Endothelial cell (in vitro differentiated cells): ENCODE measurements around the gene VPS33B. TPM values are rescaled to one million over a fixed set of nuclear protein-coding genes. Genes with fewer than 3 reads are reported as not detected.

Experiments used
- DNase-seq: peaks from one replicate; pipeline ENCODE4 v3.0.0; 2021; ENCODE audit warnings: low spot score
- H3K27ac Mint-ChIP-seq: one replicate; pipeline ENCODE4 v1.8.0; 2021; ENCODE audit warnings: mixed read lengths, inconsistent platforms; ENCODE audit not compliant: unreplicated experiment
- H3K27me3 Mint-ChIP-seq: one replicate; pipeline ENCODE4 v1.8.0; 2021; ENCODE audit warnings: mild to moderate bottlenecking, moderate library complexity, mixed read lengths, inconsistent platforms; ENCODE audit not compliant: unreplicated experiment
- H3K36me3 Mint-ChIP-seq: one replicate; pipeline ENCODE4 v1.8.0; 2021; ENCODE audit warnings: mild to moderate bottlenecking, low read depth, mixed read lengths, inconsistent platforms; ENCODE audit not compliant: unreplicated experiment
- H3K4me1 Mint-ChIP-seq: one replicate; pipeline ENCODE4 v1.8.0; 2021; ENCODE audit warnings: mild to moderate bottlenecking, mixed read lengths, inconsistent platforms; ENCODE audit not compliant: unreplicated experiment
- H3K4me3 Mint-ChIP-seq: one replicate; pipeline ENCODE4 v1.8.0; 2021; ENCODE audit warnings: mild to moderate bottlenecking, mixed read lengths, inconsistent platforms; ENCODE audit not compliant: unreplicated experiment
- H3K9me3 Mint-ChIP-seq: one replicate; pipeline ENCODE4 v1.8.0; 2021; ENCODE audit warnings: mixed read lengths, inconsistent platforms; ENCODE audit not compliant: unreplicated experiment
- total RNA-seq: library from RNA; stranded (reverse); fragmentation: NEBNext Ultra II Directional; extraction: Animal tissue kit (Norgen Biotek cat#: 25700); gene quantifications from one replicate; pipeline ENCODE4 v1.2.1, GENCODE V29; 2021; ENCODE audit not compliant: unreplicated experiment
- TF ChIP-seq, protein P1 (sequence below): fragments of 200-600 bp; sonication (generic); IDR thresholded peaks from one replicate; pipeline ENCODE4 v1.5.0; 2021; ENCODE audit warnings: antibody characterized with exemption; ENCODE audit not compliant: unreplicated experiment

Gene VPS33B
- total RNA-seq, 1 donor from 2014 or later, result 16.0 TPM

DNA sequence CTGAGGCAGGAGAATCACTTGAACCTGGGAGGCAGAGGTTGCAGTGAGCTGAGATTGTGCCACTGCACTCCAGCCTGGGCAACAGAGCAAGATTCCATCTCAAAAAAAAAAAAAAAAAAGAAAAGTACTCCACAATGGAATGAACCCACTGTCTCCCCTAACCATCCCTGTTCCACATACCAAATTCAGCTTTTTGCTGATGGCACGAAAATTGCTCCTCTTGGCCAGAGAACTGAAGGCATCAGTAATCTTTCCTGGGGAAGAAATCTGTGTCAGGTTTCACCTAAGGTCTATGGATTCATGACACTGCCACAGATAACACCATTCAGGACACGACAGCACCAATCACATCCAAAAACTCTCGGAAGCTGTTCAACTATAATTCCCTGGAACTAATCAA lies 21.2 kb downstream of the VPS33B start:
- H3K9me3 Mint-ChIP-seq, result no peaks in the 10 kb centered on the region
- no peak overlapping the region for H3K4me3 Mint-ChIP-seq
- TF ChIP-seq, protein P1, sequence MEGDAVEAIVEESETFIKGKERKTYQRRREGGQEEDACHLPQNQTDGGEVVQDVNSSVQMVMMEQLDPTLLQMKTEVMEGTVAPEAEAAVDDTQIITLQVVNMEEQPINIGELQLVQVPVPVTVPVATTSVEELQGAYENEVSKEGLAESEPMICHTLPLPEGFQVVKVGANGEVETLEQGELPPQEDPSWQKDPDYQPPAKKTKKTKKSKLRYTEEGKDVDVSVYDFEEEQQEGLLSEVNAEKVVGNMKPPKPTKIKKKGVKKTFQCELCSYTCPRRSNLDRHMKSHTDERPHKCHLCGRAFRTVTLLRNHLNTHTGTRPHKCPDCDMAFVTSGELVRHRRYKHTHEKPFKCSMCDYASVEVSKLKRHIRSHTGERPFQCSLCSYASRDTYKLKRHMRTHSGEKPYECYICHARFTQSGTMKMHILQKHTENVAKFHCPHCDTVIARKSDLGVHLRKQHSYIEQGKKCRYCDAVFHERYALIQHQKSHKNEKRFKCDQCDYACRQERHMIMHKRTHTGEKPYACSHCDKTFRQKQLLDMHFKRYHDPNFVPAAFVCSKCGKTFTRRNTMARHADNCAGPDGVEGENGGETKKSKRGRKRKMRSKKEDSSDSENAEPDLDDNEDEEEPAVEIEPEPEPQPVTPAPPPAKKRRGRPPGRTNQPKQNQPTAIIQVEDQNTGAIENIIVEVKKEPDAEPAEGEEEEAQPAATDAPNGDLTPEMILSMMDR, result no peak
- H3K4me1 Mint-ChIP-seq, result no peaks in the 10 kb centered on the region
- DNase-seq, result no peak
- H3K36me3 Mint-ChIP-seq, result peaks cover 41% of the 10 kb centered on the region
- H3K27ac Mint-ChIP-seq, result no peak overlapping the region
- H3K27me3 Mint-ChIP-seq, result peaks cover 3% of the 10 kb centered on the region

- Mint-ChIP-seq H3K27ac (no peak overlapping the region), H3K9me3 (no peaks in the 10 kb centered on the region), H3K4me1 (peaks cover 11% of the 10 kb centered on the region), H3K36me3 (peaks cover 36% of the 10 kb centered on the region), H3K27me3 (peaks cover 8% of the 10 kb centered on the region), H3K4me3 (no peak overlapping the region)
- DNase-seq, result no peak
- TF ChIP-seq, protein P1, result no peak
Measured at GRCh38 chr15:90998737-90999136, 23.7 kb downstream of the VPS33B start.

GRCh38 chr15:90994417-90995311 lies 27.7 kb downstream of the VPS33B start, which contains the start of gene PRC1:
TSS of gene PRC1 (minus strand) at chr15:90994535. CDS start at chr15:90994417, 118 bp downstream.
- peaks cover 15% of the 10 kb centered on the region for H3K4me1 Mint-ChIP-seq
- H3K4me3 Mint-ChIP-seq, result peak within 1 kb of the TSS; percentile 99
- peak; percentile 98 for DNase-seq
- H3K27ac Mint-ChIP-seq, result peak within 1 kb of the TSS; percentile 95
- peaks cover 16% of the 10 kb centered on the region for H3K36me3 Mint-ChIP-seq
- H3K27me3 Mint-ChIP-seq, result peaks cover 8% of the 10 kb centered on the region
- no peaks in the 10 kb centered on the region for H3K9me3 Mint-ChIP-seq
- TF ChIP-seq, protein P1, result no peak

- Mint-ChIP-seq H3K4me3 (peak overlapping the region; percentile 99), H3K36me3 (peaks cover 12% of the 10 kb centered on the region), H3K27me3 (peaks cover 8% of the 10 kb centered on the region), H3K9me3 (no peaks in the 10 kb centered on the region), H3K27ac (peak overlapping the region; percentile 86), H3K4me1 (peaks cover 15% of the 10 kb centered on the region)
- TF ChIP-seq, protein P1, result no peak
- peak; percentile 31 for DNase-seq
Measured at GRCh38 chr15:90994059-90994416, 28.4 kb downstream of the VPS33B start.
